Measurements from ENCODE around the gene KCNMA1.

KCNMA1 gene

GRCh38 chr10:77490534-77491314 is 146.9 kb downstream of the KCNMA1 start:
- TF ChIP-seq CTCF (conservative IDR thresholded peaks at IDR 0.05; ENCODE audit: low read depth, low read length): no peak
- Histone ChIP-seq H4K20me1 (ENCODE audit: insufficient read depth) (no peaks in the 10 kb centered on the region), H3K27ac (no peak overlapping the region), H3K79me2 (ENCODE audit: insufficient read depth, low read depth) (no peaks in the 10 kb centered on the region), H3K9ac (no peak overlapping the region), H2AFZ (ENCODE audit: low read depth) (no peak overlapping the region), H3K4me2 (no peak overlapping the region), H3K4me1 (ENCODE audit: low read depth, poor library complexity, severe bottlenecking) (no peaks in the 10 kb centered on the region), H3K4me3 (IDR thresholded peaks at IDR 0.05; ENCODE audit: insufficient read depth, low read depth, low read length) (no peak overlapping the region), H3K27me3 (ENCODE audit: insufficient read depth, low read depth) (no peaks in the 10 kb centered on the region), H3K36me3 (ENCODE audit: insufficient read depth) (no peaks in the 10 kb centered on the region)

- no peaks in the 10 kb centered on the region for H3K4me1 ChIP-seq (ENCODE audit: low read depth, poor library complexity, severe bottlenecking)
- TF ChIP-seq CTCF (conservative IDR thresholded peaks at IDR 0.05; ENCODE audit: low read depth, low read length): no peak
- H3K79me2 ChIP-seq (ENCODE audit: insufficient read depth, low read depth): no peaks in the 10 kb centered on the region
- H3K36me3 ChIP-seq (ENCODE audit: insufficient read depth): no peaks in the 10 kb centered on the region
- H3K4me3 ChIP-seq (IDR thresholded peaks at IDR 0.05; ENCODE audit: insufficient read depth, low read depth, low read length): no peak overlapping the region
- H3K4me2 ChIP-seq: no peak overlapping the region
- H3K27me3 ChIP-seq (ENCODE audit: insufficient read depth, low read depth): no peaks in the 10 kb centered on the region
- no peak overlapping the region for H2AFZ ChIP-seq (ENCODE audit: low read depth)
- H4K20me1 ChIP-seq (ENCODE audit: insufficient read depth): no peaks in the 10 kb centered on the region
- H3K27ac ChIP-seq: no peak overlapping the region
- no peak overlapping the region for H3K9ac ChIP-seq
Measured at GRCh38 chr10:77486517-77486916, 151.1 kb downstream of the KCNMA1 start.

GRCh38 chr10:77485847-77486246 is 151.8 kb downstream of the KCNMA1 start:
- H3K36me3 ChIP-seq (ENCODE audit: insufficient read depth): no peaks in the 10 kb centered on the region
- H3K27me3 ChIP-seq (ENCODE audit: insufficient read depth, low read depth): no peaks in the 10 kb centered on the region
- H3K4me3 ChIP-seq (IDR thresholded peaks at IDR 0.05; ENCODE audit: insufficient read depth, low read depth, low read length): no peak overlapping the region
- H2AFZ ChIP-seq (ENCODE audit: low read depth): no peak overlapping the region
- H3K79me2 ChIP-seq (ENCODE audit: insufficient read depth, low read depth): no peaks in the 10 kb centered on the region
- H3K27ac ChIP-seq: no peak overlapping the region
- no peak overlapping the region for H3K9ac ChIP-seq
- no peaks in the 10 kb centered on the region for H4K20me1 ChIP-seq (ENCODE audit: insufficient read depth)
- no peak for TF ChIP-seq CTCF (conservative IDR thresholded peaks at IDR 0.05; ENCODE audit: low read depth, low read length)
- no peaks in the 10 kb centered on the region for H3K4me1 ChIP-seq (ENCODE audit: low read depth, poor library complexity, severe bottlenecking)
- no peak overlapping the region for H3K4me2 ChIP-seq

- Histone ChIP-seq H3K4me2 (no peak overlapping the region), H3K4me3 (IDR thresholded peaks at IDR 0.05; ENCODE audit: insufficient read depth, low read depth, low read length) (no peak overlapping the region), H4K20me1 (ENCODE audit: insufficient read depth) (no peaks in the 10 kb centered on the region), H3K9ac (no peak overlapping the region), H3K36me3 (ENCODE audit: insufficient read depth) (no peaks in the 10 kb centered on the region), H3K27me3 (ENCODE audit: insufficient read depth, low read depth) (no peaks in the 10 kb centered on the region), H3K27ac (no peak overlapping the region), H3K4me1 (ENCODE audit: low read depth, poor library complexity, severe bottlenecking) (no peaks in the 10 kb centered on the region), H2AFZ (ENCODE audit: low read depth) (no peak overlapping the region), H3K79me2 (ENCODE audit: insufficient read depth, low read depth) (no peaks in the 10 kb centered on the region)
- TF ChIP-seq CTCF (conservative IDR thresholded peaks at IDR 0.05; ENCODE audit: low read depth, low read length): no peak
Measured at GRCh38 chr10:77482072-77482471, 155.5 kb downstream of the KCNMA1 start.

All from KMS-11 (cell line).